ENCODE data around the gene PHF21A. TPM values are rescaled to one million over a fixed set of nuclear protein-coding genes. Genes with fewer than 3 reads are reported as not detected.

PHF21A gene
- total and polyA plus RNA-seq, 2 of the 13 experiments (the other 11 are each of a cell fraction or from before 2014, with no cell fraction given): 4.1 to 34.6 TPM

DNA sequence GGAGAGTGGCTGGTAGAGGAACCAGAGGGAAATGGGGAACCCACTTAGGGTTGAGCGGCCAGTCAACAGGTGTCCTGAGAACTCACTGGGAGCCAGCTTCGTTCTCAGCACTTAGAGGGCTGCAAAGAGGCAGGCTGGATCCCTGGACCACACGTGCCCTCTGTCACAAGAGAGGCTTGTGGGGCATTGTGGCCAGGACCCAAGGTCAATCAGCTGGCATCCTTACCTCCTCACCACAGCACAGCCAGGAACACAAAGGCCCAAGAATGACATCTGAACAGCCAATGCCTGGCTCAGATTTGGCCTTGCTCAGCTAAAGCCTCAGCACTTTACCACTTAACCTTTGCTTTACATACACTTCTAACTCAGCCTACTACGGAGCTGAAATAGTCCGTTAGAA, 228.4 kb downstream of the PHF21A start:
- BruUV-seq (replicated peaks): no TSS peak
- H3K4me3 ChIP-seq (replicated peaks in 1 of 3; ENCODE audit: insufficient read depth in 1 of 3, low read depth in 2 of 3, low read length in 3 of 3): no peak overlapping the region
- peaks cover 27% of the 10 kb centered on the region for H3K4me1 ChIP-seq (ENCODE audit: insufficient read depth, low read length)
- peak overlapping the region; percentile 0; the same call in 1 of the 2 replicates for H3K4me2 ChIP-seq (ENCODE audit: low read depth, low read length)
- WGBS (ENCODE audit: low lambda C conversion rate): 22% methylated on average over 3 of the region's 5 CpGs
- POLR2A ChIA-PET: interaction anchor here (1.0 kb wide), 1 partner anchor 16 kb away, joined by 3 read pairs; no protein-coding TSS in a partner anchor
- no peak for FAIRE-seq
- ATAC-seq: no peak; the same call in 2 of the 3 replicates
- intact Hi-C loops (cut with micrococcal nuclease; ENCODE audit: unreplicated experiment) (no loop called here), in situ Hi-C loops (cut with HindIII; ENCODE audit: extremely low pct_ligation_motif_present, low pct_unique_long_range_greater_than_20kb) (no loop called here)
- H3K79me2 ChIP-seq (ENCODE audit: insufficient read depth, low read length): no peaks in the 10 kb centered on the region
- TF ChIP-seq NR1H2 (CRISPR knock-in tag; IDR thresholded peaks at IDR 0.05; ENCODE audit: borderline replicate concordance, low read depth) (no peak), MIER3 (CRISPR knock-in tag; IDR thresholded peaks at IDR 0.05; ENCODE audit: borderline replicate concordance) (no peak), ZNF143 (CRISPR knock-in tag; IDR thresholded peaks at IDR 0.05) (no peak), NFE2 (CRISPR knock-in tag; IDR thresholded peaks at IDR 0.05) (no peak), ZNF782 (CRISPR knock-in tag; IDR thresholded peaks at IDR 0.05; ENCODE audit: borderline replicate concordance) (no peak), HNRNPL (IDR thresholded peaks at IDR 0.05; ENCODE audit: low read depth, low read length) (no peak), XBP1 (CRISPR knock-in tag; IDR thresholded peaks at IDR 0.05) (no peak), HNRNPH1 (optimal IDR thresholded peaks at IDR 0.05; ENCODE audit: low read depth, low read length) (no peak), FOXJ3 (CRISPR knock-in tag; IDR thresholded peaks at IDR 0.05; ENCODE audit: borderline replicate concordance) (no peak), CAMTA2 (CRISPR knock-in tag; IDR thresholded peaks at IDR 0.05; ENCODE audit: borderline replicate concordance) (no peak)
- TF ChIP-seq, protein P1, sequence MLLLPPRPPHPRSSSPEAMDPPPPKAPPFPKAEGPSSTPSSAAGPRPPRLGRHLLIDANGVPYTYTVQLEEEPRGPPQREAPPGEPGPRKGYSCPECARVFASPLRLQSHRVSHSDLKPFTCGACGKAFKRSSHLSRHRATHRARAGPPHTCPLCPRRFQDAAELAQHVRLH (CRISPR knock-in tag; IDR thresholded peaks at IDR 0.05; ENCODE audit: borderline replicate concordance, low read depth): no peak
- H3K27me3 ChIP-seq (ENCODE audit: control insufficient read depth in 1 of 2, insufficient read depth in 2 of 2, low read length in 2 of 2): peaks cover 0 to 6% of the 10 kb centered on the region in 2 experiments; a peak in 2 of 5 replicates
- H3K9ac ChIP-seq (ENCODE audit: insufficient read depth, low read depth, low read length): no peak overlapping the region
- no peak overlapping the region for H3K27ac ChIP-seq (ENCODE audit: extremely low read length, insufficient read depth, low read length)
- no peaks in the 10 kb centered on the region for H3K9me3 ChIP-seq (ENCODE audit: low read length)
- no peaks in the 10 kb centered on the region for H4K20me1 ChIP-seq (ENCODE audit: insufficient read depth, low read length)
- H3K36me3 ChIP-seq (replicated peaks in 1 of 2; ENCODE audit: control insufficient read depth in 1 of 2, insufficient read depth in 2 of 2, low read length in 2 of 2): no peaks in the 10 kb centered on the region
- CTCF ChIA-PET (ENCODE audit: low intra/inter-chr PET ratio, low total read pairs): no interaction called here
- no peak for DNase-seq (ENCODE audit: low spot score)
- no peak overlapping the region for H2AFZ ChIP-seq (ENCODE audit: low read length)
